IMR-90 (cell line): ENCODE results near the gene TLL1. TPM values are rescaled to one million over a fixed set of nuclear protein-coding genes. Genes with fewer than 3 reads are reported as not detected.

ENCODE experiments used
- ATAC-seq: fragments of 200-7000 bp; cut with Tn5 transposase; 2 replicates; pipeline ENCODE4 v1.9.1; 2020; ENCODE audit warnings: low read depth, mild to moderate bottlenecking, moderate library complexity
- BruUV-seq: library from RNA; stranded (reverse); fragments of 400-500 nt; replicated peaks from 2 replicates; lab custom pipeline; 2021; lab: Mats Ljungman, UMichigan
- CTCF ChIA-PET: fragments of 300-600 bp; formaldehyde crosslinking; extraction: SDS; loops from one replicate; lab custom pipeline; 2021; ENCODE audit warnings: antibody characterized with exemption; lab: Yijun Ruan, JAX
- POLR2A ChIA-PET: fragments of 300-600 bp; sonication (Branson Sonifier 250); formaldehyde crosslinking; loops from one replicate; lab custom pipeline; 2022; ENCODE audit warnings: antibody characterized with exemption; ENCODE audit not compliant: unreplicated experiment; lab: Charles Lee
- DNase-seq: peaks from one replicate; pipeline ENCODE4 v3.0.0; 2013
- H2AFZ ChIP-seq: replicated peaks from 2 replicates; pipeline ENCODE3; 2013; ENCODE audit warnings: low read length, mild to moderate bottlenecking; ENCODE audit not compliant: poor library complexity
- H2AK5ac ChIP-seq: 2 replicates; pipeline ENCODE4 v1.6.1; 2013; ENCODE audit warnings: low read depth, low read length, inconsistent platforms
- H2AK9ac ChIP-seq: replicated peaks from 2 replicates; pipeline ENCODE3; 2013; ENCODE audit warnings: mild to moderate bottlenecking, low read depth, low read length, moderate library complexity; ENCODE audit not compliant: poor library complexity
- H2BK120ac ChIP-seq: 2 replicates; pipeline ENCODE4 v1.6.1; 2013; ENCODE audit warnings: low read depth, low read length, inconsistent platforms
- H2BK15ac ChIP-seq: 3 replicates; pipeline ENCODE4 v1.6.1; 2013; ENCODE audit warnings: low read depth, low read length, inconsistent platforms
- H2BK20ac ChIP-seq: 2 replicates; pipeline ENCODE4 v1.6.1; 2013; ENCODE audit warnings: low read depth, mild to moderate bottlenecking, inconsistent platforms, low read length, moderate library complexity
- H2BK5ac ChIP-seq: 2 replicates; pipeline ENCODE4 v1.6.1; 2013; ENCODE audit warnings: mild to moderate bottlenecking, low read depth, low read length, inconsistent platforms; ENCODE audit not compliant: poor library complexity, severe bottlenecking
- H3K14ac ChIP-seq: replicated peaks from 2 replicates; pipeline ENCODE4 v1.6.1; 2013; ENCODE audit warnings: low read depth, low read length, inconsistent platforms
- H3K18ac ChIP-seq: 2 replicates; pipeline ENCODE4 v1.6.1; 2013; ENCODE audit warnings: low read depth, low read length, control low read depth
- H3K23ac ChIP-seq: 2 replicates; pipeline ENCODE4 v1.6.1; 2013; ENCODE audit warnings: low read depth, low read length, inconsistent platforms
- H3K27ac ChIP-seq: 2 replicates; pipeline ENCODE4 v1.5.1; 2013; ENCODE audit warnings: mild to moderate bottlenecking, control low read depth, low read length; ENCODE audit not compliant: insufficient read depth
- H3K27me3 ChIP-seq: 2 replicates; pipeline ENCODE4 v1.6.1; 2013; ENCODE audit warnings: low read length; ENCODE audit not compliant: control insufficient read depth, insufficient read depth
- H3K36me3 ChIP-seq: 2 replicates; pipeline ENCODE4 v1.6.1; 2013; ENCODE audit warnings: low read length, mixed read lengths; ENCODE audit not compliant: control insufficient read depth, insufficient read depth
- H3K4ac ChIP-seq: 2 replicates; pipeline ENCODE4 v1.6.1; 2013; ENCODE audit warnings: low read depth, low read length, inconsistent platforms
- H3K4me1 ChIP-seq: 2 replicates; pipeline ENCODE4 v1.6.1; 2013; ENCODE audit warnings: low read length, mixed read lengths; ENCODE audit not compliant: control insufficient read depth, insufficient read depth
- H3K4me2 ChIP-seq: 2 replicates; pipeline ENCODE4 v1.6.1; 2013; ENCODE audit warnings: low read depth, mild to moderate bottlenecking, control low read depth, low read length, moderate library complexity
- H3K4me3 ChIP-seq: 2 replicates; pipeline ENCODE4 v1.5.1; 2013; ENCODE audit warnings: low read depth, mild to moderate bottlenecking, control low read depth, low read length, moderate library complexity; ENCODE audit not compliant: insufficient read depth
- H3K56ac ChIP-seq: 2 replicates; pipeline ENCODE4 v1.6.1; 2013; ENCODE audit warnings: low read length, inconsistent platforms; ENCODE audit not compliant: insufficient read depth; ENCODE audit errors: extremely low read depth
- H3K79me1 ChIP-seq, 2 experiments: 2 replicates each; pipeline ENCODE4 v1.6.1; 2013; ENCODE audit warnings: low read length in 2 of 2, inconsistent platforms in 1 of 2, low read depth in 1 of 2
- H3K9ac ChIP-seq: 2 replicates; pipeline ENCODE4 v1.6.1; 2013; ENCODE audit warnings: low read depth, low read length, control low read depth
- H3K9me1 ChIP-seq: 2 replicates; pipeline ENCODE4 v1.6.1; 2013; ENCODE audit warnings: low read length, inconsistent platforms; ENCODE audit not compliant: insufficient read depth
- H3K9me3 ChIP-seq: 2 replicates; pipeline ENCODE4 v1.6.1; 2013; ENCODE audit warnings: low read length; ENCODE audit not compliant: control insufficient read depth, insufficient read depth
- H4K20me1 ChIP-seq: 2 replicates; pipeline ENCODE4 v1.6.1; 2013; ENCODE audit warnings: low read length, inconsistent platforms; ENCODE audit not compliant: insufficient read depth
- H4K5ac ChIP-seq: 2 replicates; pipeline ENCODE4 v1.6.1; 2013; ENCODE audit warnings: mild to moderate bottlenecking, low read depth, low read length, control low read depth
- H4K8ac ChIP-seq, 2 experiments: 2 replicates each; pipeline ENCODE4 v1.6.1; 2013; ENCODE audit warnings: low read depth in 2 of 2, low read length in 2 of 2, control low read depth in 1 of 2, inconsistent platforms in 1 of 2
- H4K91ac ChIP-seq: 2 replicates; pipeline ENCODE4 v1.6.1; 2013; ENCODE audit warnings: low read depth, low read length, inconsistent platforms; ENCODE audit not compliant: insufficient read depth
- BHLHE40 ChIP-seq: fragments of 150-350 bp; IDR thresholded peaks from 2 replicates; pipeline ENCODE4 v1.6.1; 2016; ENCODE audit warnings: mild to moderate bottlenecking, low read depth, low read length
- CEBPB ChIP-seq: IDR thresholded peaks from 2 replicates; pipeline ENCODE4 v1.6.1; 2012; ENCODE audit warnings: low read depth, low read length, improper control_type of control experiment
- FOS ChIP-seq: fragments of 150-350 bp; IDR thresholded peaks from 2 replicates; pipeline ENCODE4 v1.6.1; 2016; ENCODE audit warnings: low read depth, low read length
- MAFK ChIP-seq: IDR thresholded peaks from 2 replicates; pipeline ENCODE4 v1.6.1; 2012; ENCODE audit warnings: low read depth, low read length, improper control_type of control experiment
- MXI1 ChIP-seq: IDR thresholded peaks from 2 replicates; pipeline ENCODE4 v1.6.1; 2012; ENCODE audit warnings: low read depth, mild to moderate bottlenecking, low read length, moderate library complexity, borderline replicate concordance
- POLR2A ChIP-seq: IDR thresholded peaks from 2 replicates; pipeline ENCODE4 v1.6.1; 2012; ENCODE audit warnings: mild to moderate bottlenecking, low read depth, low read length
- RAD21 ChIP-seq: IDR thresholded peaks from 2 replicates; pipeline ENCODE4 v1.6.1; 2012; ENCODE audit warnings: low read length, improper control_type of control experiment
- RFX5 ChIP-seq: IDR thresholded peaks from 2 replicates; pipeline ENCODE4 v1.8.0; 2012; ENCODE audit warnings: low read depth, mild to moderate bottlenecking, low read length, moderate library complexity
- WGBS, 2 experiments: methylation state at CpG; one replicate each; pipeline versions ENCODE4 v1.1.5 to v1.1.7; 2013; ENCODE audit warnings: missing lambda C conversion rate in 2 of 2; ENCODE audit not compliant: insufficient read length in 1 of 2; ENCODE audit errors: extremely low coverage in 2 of 2; 5-methylcytosine and 5-hydroxymethylcytosine counted together
- dilution Hi-C: fragments of 300-500 bp; cut with HindIII; formaldehyde crosslinking; loops from one replicate; pipeline ENCODE4 v1.14.3; 2018; ENCODE audit warnings: low sequenced_read_pairs; ENCODE audit not compliant: unreplicated experiment
- in situ Hi-C: fragments of 300-500 bp; cut with MboI; formaldehyde crosslinking; loops from 3 replicates; pipeline ENCODE4 v1.14.3; 2019; ENCODE audit warnings: low sequenced_read_pairs, inconsistent platforms, mixed read lengths
- intact Hi-C: fragments of 100-400 bp; cut with micrococcal nuclease; formaldehyde crosslinking; loops from 2 replicates; pipeline ENCODE4 v1.10.0; 2022
- polyA plus RNA-seq, 3 experiments: library from polyadenylated mRNA; depleted of rRNA; stranded (reverse); fragments of >200 nt; gene quantifications; 2 replicates each; pipeline ENCODE4 v1.2.3, GENCODE V29; 2012; ENCODE audit warnings: low replicate concordance in 1 of 3
- total RNA-seq: library from RNA; depleted of rRNA; stranded (reverse); fragments of >200 nt; gene quantifications from 2 replicates; pipeline ENCODE4 v1.2.3, GENCODE V29; 2012
- TF ChIP-seq, protein P1 (sequence below): fragments of 150-350 bp; IDR thresholded peaks from 2 replicates; pipeline ENCODE4 v1.6.1; 2017; ENCODE audit warnings: mild to moderate bottlenecking, antibody characterized with exemption, low read length, low read depth
- TF ChIP-seq, protein P2 (sequence below): fragments of 150-350 bp; IDR thresholded peaks from 2 replicates; pipeline ENCODE4 v1.6.1; 2016; ENCODE audit warnings: low read depth, mild to moderate bottlenecking, low read length, moderate library complexity, borderline replicate concordance

TLL1 gene
- total and polyA plus RNA-seq, 2 of the 4 experiments (the other 2 are of a cell fraction), result not detected

DNA sequence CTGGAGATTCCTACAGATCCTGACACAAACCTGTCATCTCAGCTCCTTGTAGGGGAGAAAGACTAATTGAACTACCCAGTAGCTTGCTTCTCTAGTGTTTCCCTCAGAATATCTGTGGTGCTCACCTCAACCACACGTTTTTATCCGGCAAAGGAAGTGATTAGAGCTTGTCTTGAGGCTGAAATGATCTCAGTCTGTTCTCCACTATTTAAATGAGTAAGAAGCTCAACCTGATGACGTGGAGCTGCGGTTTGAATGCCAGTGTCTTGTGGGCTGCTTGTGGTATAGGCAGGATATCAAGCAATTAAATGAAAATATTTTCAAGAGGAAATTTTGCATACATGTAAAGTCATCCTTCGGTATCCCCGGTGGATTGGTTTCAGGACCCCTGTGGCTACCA, 270.2 kb downstream of the TLL1 start:
- H3K27ac ChIP-seq, result no peak overlapping the region
- H3K23ac ChIP-seq, result no peak overlapping the region
- intact Hi-C loops, result no loop called here
- H2BK20ac ChIP-seq, result no peak overlapping the region
- no TSS peak for BruUV-seq
- H3K56ac ChIP-seq, result no peak overlapping the region
- dilution Hi-C loops, result no loop called here
- CTCF ChIA-PET, result no interaction called here
- in situ Hi-C loops, result no loop called here
- DNase-seq (no peak), ATAC-seq (no peak)
- no peak overlapping the region for H3K9ac ChIP-seq
- H4K8ac ChIP-seq, result no peak overlapping the region
- POLR2A ChIA-PET, result no interaction called here
- no peak overlapping the region for H4K91ac ChIP-seq
- H2BK120ac ChIP-seq, result no peak overlapping the region
- H2AK9ac ChIP-seq, result no peak overlapping the region
- H4K20me1 ChIP-seq, result no peaks in the 10 kb centered on the region
- no peaks in the 10 kb centered on the region for H3K4me1 ChIP-seq
- H3K18ac ChIP-seq, result no peak overlapping the region
- no peak overlapping the region for H3K4me3 ChIP-seq
- TF ChIP-seq MXI1 (no peak), FOS (no peak), MAFK (no peak), POLR2A (no peak), RAD21 (no peak), CEBPB (no peak), BHLHE40 (no peak), RFX5 (no peak)
- TF ChIP-seq, protein P1, sequence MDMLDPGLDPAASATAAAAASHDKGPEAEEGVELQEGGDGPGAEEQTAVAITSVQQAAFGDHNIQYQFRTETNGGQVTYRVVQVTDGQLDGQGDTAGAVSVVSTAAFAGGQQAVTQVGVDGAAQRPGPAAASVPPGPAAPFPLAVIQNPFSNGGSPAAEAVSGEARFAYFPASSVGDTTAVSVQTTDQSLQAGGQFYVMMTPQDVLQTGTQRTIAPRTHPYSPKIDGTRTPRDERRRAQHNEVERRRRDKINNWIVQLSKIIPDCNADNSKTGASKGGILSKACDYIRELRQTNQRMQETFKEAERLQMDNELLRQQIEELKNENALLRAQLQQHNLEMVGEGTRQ, result no peak
- TF ChIP-seq, protein P2, sequence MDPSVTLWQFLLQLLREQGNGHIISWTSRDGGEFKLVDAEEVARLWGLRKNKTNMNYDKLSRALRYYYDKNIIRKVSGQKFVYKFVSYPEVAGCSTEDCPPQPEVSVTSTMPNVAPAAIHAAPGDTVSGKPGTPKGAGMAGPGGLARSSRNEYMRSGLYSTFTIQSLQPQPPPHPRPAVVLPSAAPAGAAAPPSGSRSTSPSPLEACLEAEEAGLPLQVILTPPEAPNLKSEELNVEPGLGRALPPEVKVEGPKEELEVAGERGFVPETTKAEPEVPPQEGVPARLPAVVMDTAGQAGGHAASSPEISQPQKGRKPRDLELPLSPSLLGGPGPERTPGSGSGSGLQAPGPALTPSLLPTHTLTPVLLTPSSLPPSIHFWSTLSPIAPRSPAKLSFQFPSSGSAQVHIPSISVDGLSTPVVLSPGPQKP, result no peak
- no peak overlapping the region for H3K4ac ChIP-seq
- no peak overlapping the region for H4K5ac ChIP-seq
- H3K9me3 ChIP-seq, result peaks cover 7% of the 10 kb centered on the region
- WGBS, 2 experiments, result no CpG with 5 or more reads among the region's 6 CpGs
- no peak overlapping the region for H3K4me2 ChIP-seq
- H2AK5ac ChIP-seq, result no peak overlapping the region
- H3K27me3 ChIP-seq, result no peaks in the 10 kb centered on the region
- no peaks in the 10 kb centered on the region for H3K36me3 ChIP-seq
- no peaks in the 10 kb centered on the region for H3K79me1 ChIP-seq
- no peak overlapping the region for H2BK5ac ChIP-seq
- no peak overlapping the region for H3K14ac ChIP-seq
- H2BK15ac ChIP-seq, result no peak overlapping the region
- no peak overlapping the region for H2AFZ ChIP-seq
- H3K9me1 ChIP-seq, result no peaks in the 10 kb centered on the region
